GM19438 (cell line): ENCODE data around the gene B2M.
"Not testable (repeated sequence)": the region's sequence is repeated elsewhere in the genome, so short reads cannot be mapped to it uniquely, and the experiment has no call there.

Experiments used
- ATAC-seq: cut with Tn5 transposase; IDR thresholded peaks from one replicate; pipeline ENCODE4 v1.9.1; 2021; ENCODE audit warnings: low read depth; ENCODE audit not compliant: unreplicated experiment

The B2M gene

GRCh38 chr15:44720460-44721176 is 9.3 kb downstream of the B2M start:
- ATAC-seq: no peak

GRCh38 chr15:44722011-44722410 is 10.7 kb downstream of the B2M start:
- ATAC-seq: no peak

GRCh38 chr15:44726136-44726535 is 14.8 kb downstream of the B2M start:
- no peak for ATAC-seq

- peak; percentile 33 for ATAC-seq
Observed at GRCh38 chr15:44726568-44727484, 15.5 kb downstream of the B2M start.

GRCh38 chr15:44727485-44728231 is 16.3 kb downstream of the B2M start:
- ATAC-seq: no peak

GRCh38 chr15:44728232-44728575 is 16.9 kb downstream of the B2M start:
- peak; percentile 1 for ATAC-seq

- peak; percentile 71 for ATAC-seq
Observed at GRCh38 chr15:44728576-44729407, 17.5 kb downstream of the B2M start.

GRCh38 chr15:44729408-44730127 is 18.3 kb downstream of the B2M start:
- ATAC-seq: peak; percentile 2

GRCh38 chr15:44734839-44735481 is 23.6 kb downstream of the B2M start:
- no peak for ATAC-seq

- no peak for ATAC-seq
Observed at GRCh38 chr15:44735482-44736180, 24.3 kb downstream of the B2M start.

GRCh38 chr15:44736181-44736765 is 25.0 kb downstream of the B2M start, which contains the start of gene TRIM69:
Gene TRIM69 (plus strand): TSS chr15:44736528. CDS start chr15:44736705, 177 bp downstream.
- no peak for ATAC-seq

- ATAC-seq: no peak
Observed at GRCh38 chr15:44738340-44738984, 27.1 kb downstream of the B2M start.

- not testable (repeated sequence) for ATAC-seq
Observed at GRCh38 chr15:44739222-44739847, 28.0 kb downstream of the B2M start.

GRCh38 chr15:44743454-44743853 is 32.1 kb downstream of the B2M start:
- ATAC-seq: not testable (repeated sequence)

- no peak for ATAC-seq
Observed at GRCh38 chr15:44753345-44753744, 42.0 kb downstream of the B2M start.

- ATAC-seq: no peak
Observed at GRCh38 chr15:44763187-44763586, 51.9 kb downstream of the B2M start.

GRCh38 chr15:44763848-44764247 is 52.5 kb downstream of the B2M start:
- ATAC-seq: no peak
